Measurements from ENCODE around the gene PACSIN3. TPM values are rescaled to one million over a fixed set of nuclear protein-coding genes. Genes with fewer than 3 reads are reported as not detected.

The PACSIN3 gene
- total and polyA plus RNA-seq, 2 of the 13 experiments (the other 11 are each of a cell fraction or from before 2014, with no cell fraction given): 47.9 to 93.3 TPM

- TF ChIP-seq RELA (CRISPR knock-in tag; IDR thresholded peaks at IDR 0.05) (no peak), ZNF513 (CRISPR knock-in tag; conservative IDR thresholded peaks at IDR 0.05) (no peak), RBFOX2 (IDR thresholded peaks at IDR 0.05; ENCODE audit: low read depth, low read length) (no peak), ZUFSP (CRISPR knock-in tag; IDR thresholded peaks at IDR 0.05; ENCODE audit: borderline replicate concordance) (no peak), CEBPG (CRISPR knock-in tag; IDR thresholded peaks at IDR 0.05) (peak; percentile 52; the same call in 1 of the 2 replicates), RNF2 (conservative IDR thresholded peaks at IDR 0.05; ENCODE audit: low read depth) (no peak), PREB (CRISPR knock-in tag; IDR thresholded peaks at IDR 0.05) (no peak), ZNF790 (CRISPR knock-in tag; IDR thresholded peaks at IDR 0.05; ENCODE audit: borderline replicate concordance) (no peak), ARID4A (CRISPR knock-in tag; IDR thresholded peaks at IDR 0.05; ENCODE audit: borderline replicate concordance) (no peak; the same call in 1 of the 2 replicates), ZNF570 (CRISPR knock-in tag; IDR thresholded peaks at IDR 0.05; ENCODE audit: borderline replicate concordance) (no peak)
These were observed 33.0 kb downstream of the PACSIN3 start (continued) for GRCh38 chr11:47152953-47153950.
